ENCODE data around the gene ARFRP1. TPM values are rescaled to one million over a fixed set of nuclear protein-coding genes. Genes with fewer than 3 reads are reported as not detected.

The ARFRP1 gene
- total and polyA plus RNA-seq, 2 experiments from 2014 or later = 16.7 to 24.6 TPM

DNA sequence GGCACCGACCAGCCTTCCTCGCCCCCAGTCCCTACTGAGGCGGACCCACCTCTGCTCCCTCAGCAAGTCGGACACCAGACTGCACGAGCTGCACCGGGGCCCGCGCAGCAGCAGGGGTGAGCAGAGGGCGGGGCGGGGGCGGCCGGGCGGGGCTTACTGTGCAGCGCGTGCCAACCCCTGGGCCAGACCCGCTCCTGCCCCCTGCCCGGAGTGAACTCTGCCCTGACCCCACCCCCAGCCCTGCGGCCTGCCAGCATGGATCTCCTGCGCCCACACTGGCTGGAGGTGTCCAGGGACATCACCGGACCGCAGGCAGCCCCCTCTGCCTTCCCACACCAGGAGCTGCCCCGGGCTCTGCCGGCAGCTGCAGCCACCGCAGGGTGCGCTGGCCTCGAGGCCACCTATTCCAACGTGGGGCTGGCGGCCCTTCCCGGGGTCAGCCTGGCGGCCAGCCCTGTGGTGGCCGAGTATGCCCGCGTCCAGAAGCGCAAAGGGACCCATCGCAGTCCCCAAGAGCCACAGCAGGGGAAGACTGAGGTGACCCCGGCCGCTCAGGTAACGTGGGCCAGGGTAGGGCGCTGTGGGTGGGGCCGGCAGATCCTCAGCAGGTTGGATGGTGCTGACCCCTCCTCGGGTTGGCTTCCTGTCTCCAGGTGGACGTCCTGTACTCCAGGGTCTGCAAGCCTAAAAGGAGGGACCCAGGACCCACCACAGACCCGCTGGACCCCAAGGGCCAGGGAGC, 30.3 kb upstream of the ARFRP1 start:
- peaks cover 6% of the 10 kb centered on the region for H3K27me3 ChIP-seq (ENCODE audit: insufficient read depth)

More for the DNA sequence above, 30.3 kb upstream of the ARFRP1 start:
- ATAC-seq (peak; percentile 17), DNase-seq (ENCODE audit: low spot score) (peak; percentile 38)
- H3K36me3 Mint-ChIP-seq (ENCODE audit: low read depth) = peaks cover 10% of the 10 kb centered on the region
- no peaks in the 10 kb centered on the region for H3K36me3 ChIP-seq (ENCODE audit: insufficient read depth)
- no peak overlapping the region for H3K27ac Mint-ChIP-seq
- no peak overlapping the region; the same call in 1 of the 2 replicates for H2AFZ ChIP-seq
- H4K20me1 ChIP-seq (replicated peaks; ENCODE audit: insufficient read depth) = no peaks in the 10 kb centered on the region
- no peaks in the 10 kb centered on the region; the same call in 2 of the 3 replicates for H3K9me3 Mint-ChIP-seq
- H3K27me3 Mint-ChIP-seq (ENCODE audit: insufficient read depth, low read depth, poor library complexity) = peaks cover 14% of the 10 kb centered on the region
- H3K27ac ChIP-seq (ENCODE audit: low read depth) = no peak overlapping the region
- H3K4me2 ChIP-seq = peak overlapping the region; percentile 91
- H3K4me3 Mint-ChIP-seq = peak overlapping the region; percentile 37; the same call in 1 of the 3 replicates
- peak overlapping the region; percentile 63 for H3K4me3 ChIP-seq
- H3F3A ChIP-seq (replicated peaks; ENCODE audit: low read depth) = peaks cover 6% of the 10 kb centered on the region; the same call in 1 of the 2 replicates
- H3K9me2 ChIP-seq (ENCODE audit: insufficient read depth) = no peaks in the 10 kb centered on the region
- no peaks in the 10 kb centered on the region for H3K4me1 Mint-ChIP-seq
- peaks cover 7% of the 10 kb centered on the region; the same call in 1 of the 2 replicates for H3K4me1 ChIP-seq (ENCODE audit: insufficient read depth)
- H3K79me2 ChIP-seq (replicated peaks; ENCODE audit: insufficient read depth) = no peaks in the 10 kb centered on the region
- TF ChIP-seq, protein P1, sequence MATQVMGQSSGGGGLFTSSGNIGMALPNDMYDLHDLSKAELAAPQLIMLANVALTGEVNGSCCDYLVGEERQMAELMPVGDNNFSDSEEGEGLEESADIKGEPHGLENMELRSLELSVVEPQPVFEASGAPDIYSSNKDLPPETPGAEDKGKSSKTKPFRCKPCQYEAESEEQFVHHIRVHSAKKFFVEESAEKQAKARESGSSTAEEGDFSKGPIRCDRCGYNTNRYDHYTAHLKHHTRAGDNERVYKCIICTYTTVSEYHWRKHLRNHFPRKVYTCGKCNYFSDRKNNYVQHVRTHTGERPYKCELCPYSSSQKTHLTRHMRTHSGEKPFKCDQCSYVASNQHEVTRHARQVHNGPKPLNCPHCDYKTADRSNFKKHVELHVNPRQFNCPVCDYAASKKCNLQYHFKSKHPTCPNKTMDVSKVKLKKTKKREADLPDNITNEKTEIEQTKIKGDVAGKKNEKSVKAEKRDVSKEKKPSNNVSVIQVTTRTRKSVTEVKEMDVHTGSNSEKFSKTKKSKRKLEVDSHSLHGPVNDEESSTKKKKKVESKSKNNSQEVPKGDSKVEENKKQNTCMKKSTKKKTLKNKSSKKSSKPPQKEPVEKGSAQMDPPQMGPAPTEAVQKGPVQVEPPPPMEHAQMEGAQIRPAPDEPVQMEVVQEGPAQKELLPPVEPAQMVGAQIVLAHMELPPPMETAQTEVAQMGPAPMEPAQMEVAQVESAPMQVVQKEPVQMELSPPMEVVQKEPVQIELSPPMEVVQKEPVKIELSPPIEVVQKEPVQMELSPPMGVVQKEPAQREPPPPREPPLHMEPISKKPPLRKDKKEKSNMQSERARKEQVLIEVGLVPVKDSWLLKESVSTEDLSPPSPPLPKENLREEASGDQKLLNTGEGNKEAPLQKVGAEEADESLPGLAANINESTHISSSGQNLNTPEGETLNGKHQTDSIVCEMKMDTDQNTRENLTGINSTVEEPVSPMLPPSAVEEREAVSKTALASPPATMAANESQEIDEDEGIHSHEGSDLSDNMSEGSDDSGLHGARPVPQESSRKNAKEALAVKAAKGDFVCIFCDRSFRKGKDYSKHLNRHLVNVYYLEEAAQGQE (IDR thresholded peaks at IDR 0.05; ENCODE audit: unreplicated experiment) = no peak
- TF ChIP-seq CREB1 (CRISPR knock-in tag; IDR thresholded peaks at IDR 0.05; ENCODE audit: low read depth) = no peak
- no peak for TF ChIP-seq POLR2AphosphoS5 (IDR thresholded peaks at IDR 0.05; ENCODE audit: low read depth)
- TF ChIP-seq NANOG (IDR thresholded peaks at IDR 0.05; ENCODE audit: borderline replicate concordance) = no peak
- no peak for TF ChIP-seq EZH2 (IDR thresholded peaks at IDR 0.05; ENCODE audit: low read depth, unreplicated experiment)
- TF ChIP-seq EZH2phosphoT487 (IDR thresholded peaks at IDR 0.05; ENCODE audit: unreplicated experiment) = no peak
- no peak for TF ChIP-seq ZNF114 (CRISPR knock-in tag; IDR thresholded peaks at IDR 0.05)
- TF ChIP-seq, protein P2, sequence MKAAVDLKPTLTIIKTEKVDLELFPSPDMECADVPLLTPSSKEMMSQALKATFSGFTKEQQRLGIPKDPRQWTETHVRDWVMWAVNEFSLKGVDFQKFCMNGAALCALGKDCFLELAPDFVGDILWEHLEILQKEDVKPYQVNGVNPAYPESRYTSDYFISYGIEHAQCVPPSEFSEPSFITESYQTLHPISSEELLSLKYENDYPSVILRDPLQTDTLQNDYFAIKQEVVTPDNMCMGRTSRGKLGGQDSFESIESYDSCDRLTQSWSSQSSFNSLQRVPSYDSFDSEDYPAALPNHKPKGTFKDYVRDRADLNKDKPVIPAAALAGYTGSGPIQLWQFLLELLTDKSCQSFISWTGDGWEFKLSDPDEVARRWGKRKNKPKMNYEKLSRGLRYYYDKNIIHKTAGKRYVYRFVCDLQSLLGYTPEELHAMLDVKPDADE (IDR thresholded peaks at IDR 0.05) = no peak
- TF ChIP-seq, protein P3, sequence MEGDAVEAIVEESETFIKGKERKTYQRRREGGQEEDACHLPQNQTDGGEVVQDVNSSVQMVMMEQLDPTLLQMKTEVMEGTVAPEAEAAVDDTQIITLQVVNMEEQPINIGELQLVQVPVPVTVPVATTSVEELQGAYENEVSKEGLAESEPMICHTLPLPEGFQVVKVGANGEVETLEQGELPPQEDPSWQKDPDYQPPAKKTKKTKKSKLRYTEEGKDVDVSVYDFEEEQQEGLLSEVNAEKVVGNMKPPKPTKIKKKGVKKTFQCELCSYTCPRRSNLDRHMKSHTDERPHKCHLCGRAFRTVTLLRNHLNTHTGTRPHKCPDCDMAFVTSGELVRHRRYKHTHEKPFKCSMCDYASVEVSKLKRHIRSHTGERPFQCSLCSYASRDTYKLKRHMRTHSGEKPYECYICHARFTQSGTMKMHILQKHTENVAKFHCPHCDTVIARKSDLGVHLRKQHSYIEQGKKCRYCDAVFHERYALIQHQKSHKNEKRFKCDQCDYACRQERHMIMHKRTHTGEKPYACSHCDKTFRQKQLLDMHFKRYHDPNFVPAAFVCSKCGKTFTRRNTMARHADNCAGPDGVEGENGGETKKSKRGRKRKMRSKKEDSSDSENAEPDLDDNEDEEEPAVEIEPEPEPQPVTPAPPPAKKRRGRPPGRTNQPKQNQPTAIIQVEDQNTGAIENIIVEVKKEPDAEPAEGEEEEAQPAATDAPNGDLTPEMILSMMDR (conservative IDR thresholded peaks at IDR 0.05; ENCODE audit: low read depth in 2 of 2) = no peak
- TF ChIP-seq, protein P4, sequence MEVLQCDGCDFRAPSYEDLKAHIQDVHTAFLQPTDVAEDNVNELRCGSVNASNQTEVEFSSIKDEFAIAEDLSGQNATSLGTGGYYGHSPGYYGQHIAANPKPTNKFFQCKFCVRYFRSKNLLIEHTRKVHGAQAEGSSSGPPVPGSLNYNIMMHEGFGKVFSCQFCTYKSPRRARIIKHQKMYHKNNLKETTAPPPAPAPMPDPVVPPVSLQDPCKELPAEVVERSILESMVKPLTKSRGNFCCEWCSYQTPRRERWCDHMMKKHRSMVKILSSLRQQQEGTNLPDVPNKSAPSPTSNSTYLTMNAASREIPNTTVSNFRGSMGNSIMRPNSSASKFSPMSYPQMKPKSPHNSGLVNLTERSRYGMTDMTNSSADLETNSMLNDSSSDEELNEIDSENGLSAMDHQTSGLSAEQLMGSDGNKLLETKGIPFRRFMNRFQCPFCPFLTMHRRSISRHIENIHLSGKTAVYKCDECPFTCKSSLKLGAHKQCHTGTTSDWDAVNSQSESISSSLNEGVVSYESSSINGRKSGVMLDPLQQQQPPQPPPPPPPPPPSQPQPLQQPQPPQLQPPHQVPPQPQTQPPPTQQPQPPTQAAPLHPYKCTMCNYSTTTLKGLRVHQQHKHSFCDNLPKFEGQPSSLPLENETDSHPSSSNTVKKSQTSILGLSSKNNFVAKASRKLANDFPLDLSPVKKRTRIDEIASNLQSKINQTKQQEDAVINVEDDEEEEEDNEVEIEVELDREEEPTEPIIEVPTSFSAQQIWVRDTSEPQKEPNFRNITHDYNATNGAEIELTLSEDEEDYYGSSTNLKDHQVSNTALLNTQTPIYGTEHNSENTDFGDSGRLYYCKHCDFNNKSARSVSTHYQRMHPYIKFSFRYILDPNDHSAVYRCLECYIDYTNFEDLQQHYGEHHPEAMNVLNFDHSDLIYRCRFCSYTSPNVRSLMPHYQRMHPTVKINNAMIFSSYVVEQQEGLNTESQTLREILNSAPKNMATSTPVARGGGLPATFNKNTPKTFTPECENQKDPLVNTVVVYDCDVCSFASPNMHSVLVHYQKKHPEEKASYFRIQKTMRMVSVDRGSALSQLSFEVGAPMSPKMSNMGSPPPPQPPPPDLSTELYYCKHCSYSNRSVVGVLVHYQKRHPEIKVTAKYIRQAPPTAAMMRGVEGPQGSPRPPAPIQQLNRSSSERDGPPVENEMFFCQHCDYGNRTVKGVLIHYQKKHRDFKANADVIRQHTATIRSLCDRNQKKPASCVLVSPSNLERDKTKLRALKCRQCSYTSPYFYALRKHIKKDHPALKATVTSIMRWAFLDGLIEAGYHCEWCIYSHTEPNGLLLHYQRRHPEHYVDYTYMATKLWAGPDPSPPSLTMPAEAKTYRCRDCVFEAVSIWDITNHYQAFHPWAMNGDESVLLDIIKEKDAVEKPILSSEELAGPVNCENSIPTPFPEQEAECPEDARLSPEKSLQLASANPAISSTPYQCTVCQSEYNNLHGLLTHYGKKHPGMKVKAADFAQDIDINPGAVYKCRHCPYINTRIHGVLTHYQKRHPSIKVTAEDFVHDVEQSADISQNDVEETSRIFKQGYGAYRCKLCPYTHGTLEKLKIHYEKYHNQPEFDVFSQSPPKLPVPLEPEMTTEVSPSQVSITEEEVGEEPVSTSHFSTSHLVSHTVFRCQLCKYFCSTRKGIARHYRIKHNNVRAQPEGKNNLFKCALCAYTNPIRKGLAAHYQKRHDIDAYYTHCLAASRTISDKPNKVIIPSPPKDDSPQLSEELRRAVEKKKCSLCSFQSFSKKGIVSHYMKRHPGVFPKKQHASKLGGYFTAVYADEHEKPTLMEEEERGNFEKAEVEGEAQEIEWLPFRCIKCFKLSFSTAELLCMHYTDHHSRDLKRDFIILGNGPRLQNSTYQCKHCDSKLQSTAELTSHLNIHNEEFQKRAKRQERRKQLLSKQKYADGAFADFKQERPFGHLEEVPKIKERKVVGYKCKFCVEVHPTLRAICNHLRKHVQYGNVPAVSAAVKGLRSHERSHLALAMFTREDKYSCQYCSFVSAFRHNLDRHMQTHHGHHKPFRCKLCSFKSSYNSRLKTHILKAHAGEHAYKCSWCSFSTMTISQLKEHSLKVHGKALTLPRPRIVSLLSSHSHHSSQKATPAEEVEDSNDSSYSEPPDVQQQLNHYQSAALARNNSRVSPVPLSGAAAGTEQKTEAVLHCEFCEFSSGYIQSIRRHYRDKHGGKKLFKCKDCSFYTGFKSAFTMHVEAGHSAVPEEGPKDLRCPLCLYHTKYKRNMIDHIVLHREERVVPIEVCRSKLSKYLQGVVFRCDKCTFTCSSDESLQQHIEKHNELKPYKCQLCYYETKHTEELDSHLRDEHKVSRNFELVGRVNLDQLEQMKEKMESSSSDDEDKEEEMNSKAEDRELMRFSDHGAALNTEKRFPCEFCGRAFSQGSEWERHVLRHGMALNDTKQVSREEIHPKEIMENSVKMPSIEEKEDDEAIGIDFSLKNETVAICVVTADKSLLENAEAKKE (CRISPR knock-in tag; IDR thresholded peaks at IDR 0.05) = no peak
- TF ChIP-seq JUNB (IDR thresholded peaks at IDR 0.05; ENCODE audit: unreplicated experiment) = no peak
- TF ChIP-seq ZNF331 (CRISPR knock-in tag; IDR thresholded peaks at IDR 0.05; ENCODE audit: low read depth) = no peak
- TF ChIP-seq STAT1 (IDR thresholded peaks at IDR 0.05; ENCODE audit: unreplicated experiment) = no peak
